ENCODE results near the gene LRRC32.

Gene LRRC32

GRCh38 chr11:76670485-76671236 is at the start of gene LRRC32:
LRRC32 (minus strand) TSS chr11:76670747; CDS start chr11:76665954, 4,793 bp downstream.
- no peak for FAIRE-seq

GRCh38 chr11:76719686-76720085 is 49.1 kb upstream of the LRRC32 start:
- FAIRE-seq = no peak

- no peak for FAIRE-seq
Measured at GRCh38 chr11:76719281-76719680, 48.7 kb upstream of the LRRC32 start.

- FAIRE-seq = no peak
Measured at GRCh38 chr11:76717816-76718215, 47.3 kb upstream of the LRRC32 start.

- FAIRE-seq = no peak
Measured at GRCh38 chr11:76717369-76717768, 46.8 kb upstream of the LRRC32 start.

GRCh38 chr11:76716268-76716667 is 45.7 kb upstream of the LRRC32 start:
- FAIRE-seq = no peak

- FAIRE-seq = no peak
Measured at GRCh38 chr11:76714493-76714892, 43.9 kb upstream of the LRRC32 start.

- FAIRE-seq = no peak
Measured at GRCh38 chr11:76713499-76713898, 43.0 kb upstream of the LRRC32 start.

- no peak for FAIRE-seq
Measured at GRCh38 chr11:76712125-76712524, 41.6 kb upstream of the LRRC32 start.

- FAIRE-seq = no peak
Measured at GRCh38 chr11:76709756-76710155, 39.2 kb upstream of the LRRC32 start.

GRCh38 chr11:76708972-76709660 is 38.6 kb upstream of the LRRC32 start:
- FAIRE-seq = no peak

- FAIRE-seq = no peak
Measured at GRCh38 chr11:76707293-76707825, 36.8 kb upstream of the LRRC32 start.

GRCh38 chr11:76706667-76707066 is 36.1 kb upstream of the LRRC32 start:
- FAIRE-seq = no peak

GRCh38 chr11:76705826-76706225 is 35.3 kb upstream of the LRRC32 start:
- no peak for FAIRE-seq

- no peak for FAIRE-seq
Measured at GRCh38 chr11:76704171-76704948, 33.8 kb upstream of the LRRC32 start.

- no peak for FAIRE-seq
Measured at GRCh38 chr11:76703707-76704106, 33.2 kb upstream of the LRRC32 start.

- no peak for FAIRE-seq
Measured at GRCh38 chr11:76702336-76703128, 32.0 kb upstream of the LRRC32 start.

GRCh38 chr11:76701294-76702040 is 30.9 kb upstream of the LRRC32 start:
- FAIRE-seq = no peak

- no peak for FAIRE-seq
Measured at GRCh38 chr11:76700177-76701100, 29.9 kb upstream of the LRRC32 start.

GRCh38 chr11:76699451-76700091 is 29.0 kb upstream of the LRRC32 start:
- FAIRE-seq = no peak

Data from colon (tissue), 2 donors.